ENCODE results near the gene SLC39A7.

Gene SLC39A7

GRCh38 chr6:33200219-33201146, at the start of gene SLC39A7, which contains the start of gene RXRB:
TSS of gene SLC39A7 (plus strand) at chr6:33200867. CDS start at chr6:33201246, 379 bp downstream.
TSS of gene RXRB (minus strand) at chr6:33200665. CDS start at chr6:33200476, 189 bp downstream.
- peak; percentile 99 to 100 for DNase-seq

DNA sequence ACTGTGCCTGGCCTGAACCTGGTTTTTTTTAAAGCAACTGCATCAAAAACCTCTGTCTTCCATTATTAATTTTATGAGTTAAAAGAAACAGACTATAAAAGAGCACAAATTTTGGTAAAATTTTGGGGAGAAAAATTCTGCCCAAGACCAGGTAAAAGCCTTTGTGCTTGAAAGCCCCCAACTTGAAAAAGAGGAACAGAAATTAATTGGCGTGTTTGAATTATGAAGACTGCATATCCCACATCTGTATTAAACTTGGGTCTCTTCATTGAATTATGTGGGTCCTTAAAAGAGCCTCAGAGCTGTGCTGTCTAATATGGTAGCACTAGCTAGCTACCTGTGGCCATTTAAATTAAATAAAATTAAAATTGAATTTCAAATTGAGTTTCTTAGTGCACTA, 49.6 kb upstream of the SLC39A7 start:
- DNase-seq = no peak

GRCh38 chr6:33154349-33154748, 46.3 kb upstream of the SLC39A7 start:
- DNase-seq = no peak

- no peak for DNase-seq
These were observed 44.1 kb upstream of the SLC39A7 start for GRCh38 chr6:33156561-33156960.

GRCh38 chr6:33156964-33157363, 43.7 kb upstream of the SLC39A7 start:
- no peak for DNase-seq

DNA sequence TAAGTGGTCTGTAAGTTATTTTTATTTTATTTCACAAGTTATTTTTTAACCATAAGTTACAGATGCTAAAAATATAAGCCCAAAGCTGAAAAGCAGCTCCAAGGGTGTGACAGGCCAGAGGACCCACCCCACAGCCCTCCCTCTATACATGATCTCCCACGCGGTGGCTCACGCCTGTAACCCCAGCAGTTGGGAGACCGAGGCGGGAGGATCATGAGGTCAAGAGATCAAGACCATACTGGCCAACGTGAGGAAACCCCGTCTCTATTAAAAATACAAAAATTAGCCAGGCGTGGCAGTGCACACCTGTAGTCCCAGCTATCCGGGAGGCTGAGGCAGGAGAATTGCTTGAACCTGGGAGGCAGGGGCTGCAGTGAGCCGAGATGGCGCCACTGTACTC, 40.6 kb upstream of the SLC39A7 start:
- DNase-seq = no peak

- no peak for DNase-seq
These were observed 39.8 kb upstream of the SLC39A7 start for GRCh38 chr6:33160728-33161344.

- peak; percentile 78 to 86 for DNase-seq
These were observed 39.0 kb upstream of the SLC39A7 start for GRCh38 chr6:33161354-33162331.

- DNase-seq = no peak
These were observed 37.1 kb upstream of the SLC39A7 start for GRCh38 chr6:33163540-33163939.

GRCh38 chr6:33164176-33164575, 36.5 kb upstream of the SLC39A7 start:
- DNase-seq = no peak

DNA sequence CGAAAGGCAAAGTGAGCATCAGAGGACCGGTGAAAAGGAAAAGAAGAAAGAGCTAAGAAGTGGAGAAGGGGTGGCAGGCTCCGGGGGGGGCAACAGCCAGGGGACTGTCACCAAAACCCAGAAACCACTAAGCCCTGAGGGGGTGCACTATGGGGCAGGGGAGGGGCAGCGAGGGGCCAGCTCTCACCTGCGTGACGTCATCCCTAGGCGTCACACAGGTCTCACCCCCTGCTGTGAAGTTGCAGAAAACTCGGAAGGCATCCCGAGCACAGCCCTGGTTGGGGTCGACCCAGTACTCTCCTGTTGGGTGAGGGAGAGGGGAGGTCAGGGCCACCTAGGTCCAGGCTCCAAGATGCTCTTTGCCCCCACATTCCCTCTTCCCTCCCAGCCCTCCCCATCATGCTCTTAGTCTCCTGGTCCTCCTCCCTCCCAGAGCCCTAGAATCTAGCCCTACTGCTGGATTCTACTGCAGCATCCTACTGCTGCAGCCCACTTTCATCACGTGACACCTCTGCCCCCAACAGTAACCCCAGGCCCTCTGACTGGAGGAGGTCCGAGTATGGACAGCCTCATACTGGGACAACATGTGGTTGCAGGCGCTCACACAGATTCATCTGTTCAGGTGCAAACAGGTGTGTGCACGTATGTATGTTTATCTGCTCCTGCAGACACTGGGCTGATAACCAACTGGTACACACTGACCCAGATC, 35.8 kb upstream of the SLC39A7 start:
- DNase-seq = no peak

GRCh38 chr6:33165581-33166258, 34.9 kb upstream of the SLC39A7 start:
- no peak for DNase-seq

DNA sequence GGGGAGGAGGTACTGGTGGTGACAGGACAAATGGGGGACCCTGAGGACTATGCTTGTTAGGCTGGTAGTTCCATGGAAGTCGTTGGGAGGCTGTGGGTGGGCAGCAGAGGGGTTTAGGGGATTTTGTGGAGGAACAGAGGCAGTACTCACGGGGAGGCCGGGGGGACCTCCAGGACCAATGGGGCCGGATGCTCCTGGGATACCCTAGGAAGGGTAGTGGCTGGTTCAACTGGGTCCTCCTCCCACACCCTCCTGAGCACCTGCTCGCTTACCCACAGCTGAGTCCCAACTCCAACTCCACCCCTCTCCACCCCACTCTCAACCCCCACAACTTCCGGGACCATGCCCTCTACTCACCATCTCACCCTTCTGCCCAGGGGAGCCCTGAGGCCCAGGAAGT, 34.3 kb upstream of the SLC39A7 start:
- no peak for DNase-seq

- no peak for DNase-seq
These were observed 33.9 kb upstream of the SLC39A7 start for GRCh38 chr6:33166811-33167210.

- no peak for DNase-seq
These were observed 33.0 kb upstream of the SLC39A7 start for GRCh38 chr6:33167374-33168283.

DNA sequence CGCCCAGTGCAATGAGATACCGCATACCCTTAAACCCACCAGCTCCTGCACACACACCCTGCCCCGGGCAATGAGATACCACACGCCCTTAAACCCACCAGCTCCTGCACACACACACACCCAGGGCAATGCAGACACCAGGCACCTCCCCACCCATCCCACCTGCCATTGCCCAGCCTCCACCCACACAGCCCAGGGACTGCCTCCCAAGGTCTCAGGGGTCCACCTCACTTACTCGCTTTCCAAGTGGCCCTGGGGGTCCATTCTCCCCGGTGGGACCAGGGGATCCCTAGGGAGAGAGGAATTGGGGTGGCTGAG, 32.4 kb upstream of the SLC39A7 start:
- DNase-seq = no peak

DNA sequence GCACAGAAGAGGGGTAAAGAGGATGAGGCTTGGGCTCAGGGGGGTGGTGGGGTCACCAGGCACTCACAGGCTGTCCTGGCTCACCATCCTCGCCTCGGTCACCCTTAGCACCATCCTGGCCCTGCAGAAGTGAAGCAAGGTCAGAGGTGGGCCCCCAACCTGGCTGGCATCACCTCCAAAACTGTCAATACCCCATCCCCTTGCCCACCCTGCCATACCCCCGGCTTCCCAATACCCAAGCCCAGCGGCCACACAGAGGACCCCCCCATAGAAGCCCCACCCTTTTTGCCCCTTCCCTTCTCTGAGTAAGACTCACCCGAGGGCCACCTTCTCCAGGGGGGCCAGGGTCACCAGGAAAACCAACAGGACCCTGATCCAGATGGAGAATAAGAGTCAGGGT, 32.0 kb upstream of the SLC39A7 start:
- DNase-seq = no peak

DNA sequence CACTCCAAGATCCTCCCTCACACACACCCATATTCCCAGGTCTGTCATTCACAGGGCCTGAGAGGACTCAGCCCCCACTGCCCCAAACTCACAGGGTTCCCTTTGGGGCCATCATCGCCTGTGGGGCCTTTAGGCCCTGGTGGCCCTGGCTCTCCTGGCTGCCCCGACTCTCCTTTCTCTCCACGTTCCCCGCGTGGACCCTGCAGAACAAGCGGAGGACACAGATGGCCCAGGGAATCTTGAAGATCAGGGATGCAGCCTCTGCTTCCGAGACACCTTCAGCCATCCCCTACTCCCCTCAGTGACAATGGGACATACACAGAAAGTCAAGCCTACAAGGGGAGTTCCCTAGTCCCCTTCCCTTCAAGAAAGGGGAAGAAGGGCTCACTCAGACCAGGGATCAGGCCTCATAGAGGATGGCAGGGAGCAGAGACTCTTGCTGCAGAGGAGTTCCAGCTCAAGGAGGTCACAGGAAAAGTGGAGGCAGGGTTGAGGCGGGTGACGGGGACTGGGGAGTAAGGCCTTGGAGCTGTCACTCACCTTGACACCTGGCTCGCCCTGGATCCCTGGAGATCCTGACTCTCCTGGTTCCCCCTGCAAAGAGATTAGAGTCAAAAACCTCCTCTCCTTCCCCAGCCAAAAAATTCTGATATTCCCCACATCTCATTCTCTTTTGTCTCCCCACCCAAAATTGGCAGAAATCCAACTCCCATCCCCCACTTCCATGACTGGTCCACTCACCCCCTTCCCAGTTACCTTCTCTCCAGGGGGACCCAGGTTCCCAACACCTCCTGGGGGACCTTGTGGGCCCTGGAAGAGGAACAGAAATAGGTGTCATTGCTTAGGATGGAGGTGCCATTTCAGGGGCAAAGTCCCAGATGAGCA, 31.1 kb upstream of the SLC39A7 start:
- no peak for DNase-seq

DNA sequence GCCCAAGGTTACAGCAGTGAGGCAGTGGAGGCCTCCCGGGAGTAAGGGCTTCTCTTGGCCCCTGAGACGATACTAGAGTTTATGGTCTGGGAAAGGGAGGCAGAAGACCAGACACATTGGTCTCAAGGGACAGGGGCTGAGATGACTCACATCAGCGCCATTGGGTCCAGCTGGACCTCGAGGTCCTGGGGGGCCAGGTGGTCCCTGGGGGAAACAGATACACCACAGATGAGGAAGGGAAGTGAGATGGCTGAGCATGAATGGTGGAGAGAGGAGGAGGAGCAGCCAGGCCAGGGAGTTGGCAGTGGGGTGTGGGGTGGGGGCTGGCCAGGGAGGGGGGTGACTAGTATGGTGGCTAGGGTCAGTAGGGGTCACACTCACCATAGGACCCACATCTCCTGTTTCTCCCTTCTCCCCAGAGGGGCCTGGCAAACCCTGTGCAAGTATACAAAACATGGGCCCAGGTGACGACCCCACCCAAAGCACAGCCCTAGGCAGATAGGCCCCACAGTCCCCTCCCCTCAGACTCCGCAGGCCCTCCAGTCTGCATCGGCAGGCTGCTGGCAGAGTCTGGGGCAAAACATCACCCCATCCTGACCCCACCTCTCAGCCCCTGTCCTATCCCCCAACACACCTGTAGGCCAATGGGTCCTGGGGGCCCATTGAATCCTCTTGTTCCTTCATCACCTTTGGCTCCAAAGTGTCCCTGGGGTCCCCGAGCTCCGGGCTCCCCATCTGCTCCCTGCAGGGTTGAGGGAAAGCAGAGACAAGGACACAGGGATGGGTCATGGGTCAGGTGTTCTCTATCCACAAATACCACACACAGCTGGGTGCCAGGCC, 30.3 kb upstream of the SLC39A7 start:
- no peak for DNase-seq

Measured in CD4-positive, alpha-beta T cell treated with Interferon alpha-2 for 1 hour (primary cell).